22Rv1 (cell line): ENCODE data around the gene TWNK.

Source experiments
- CTCF ChIP-seq: fragments of 450-650 bp; IDR thresholded peaks from 2 replicates; pipeline ENCODE4 v1.5.1; 2017; ENCODE audit warnings: mild to moderate bottlenecking
- ZFX ChIP-seq: fragments of 450-650 bp; IDR thresholded peaks from 2 replicates; pipeline ENCODE4 v1.6.1; 2017; ENCODE audit warnings: antibody characterized with exemption, borderline replicate concordance

- no peak for TF ChIP-seq CTCF
- no peak for TF ChIP-seq ZFX
Observed at GRCh38 chr10:101005869-101006567, 18.7 kb downstream of the TWNK start.
